Prostate gland (tissue), 2 donors: Measurements from ENCODE around the gene FBXL19.

ENCODE experiments used
- POLR2A ChIP-seq: fragments of 450-650 bp; IDR thresholded peaks from one replicate; pipeline ENCODE4 v1.6.1; 2016; ENCODE audit warnings: antibody characterized with exemption, mild to moderate bottlenecking
- TF ChIP-seq, protein P1 (sequence below), 4 experiments: fragments of 200-600 bp in 2 of 4; fragments of 450-650 bp in 2 of 4; sonication (generic) in 2 of 4; IDR thresholded peaks; 1 replicate in 3 of 4; 2 replicates in 1 of 4; pipeline ENCODE4 v1.5.1; 2016 to 2019; ENCODE audit warnings: antibody characterized with exemption in 4 of 4, mild to moderate bottlenecking in 2 of 4, moderate library complexity in 2 of 4

DNA sequence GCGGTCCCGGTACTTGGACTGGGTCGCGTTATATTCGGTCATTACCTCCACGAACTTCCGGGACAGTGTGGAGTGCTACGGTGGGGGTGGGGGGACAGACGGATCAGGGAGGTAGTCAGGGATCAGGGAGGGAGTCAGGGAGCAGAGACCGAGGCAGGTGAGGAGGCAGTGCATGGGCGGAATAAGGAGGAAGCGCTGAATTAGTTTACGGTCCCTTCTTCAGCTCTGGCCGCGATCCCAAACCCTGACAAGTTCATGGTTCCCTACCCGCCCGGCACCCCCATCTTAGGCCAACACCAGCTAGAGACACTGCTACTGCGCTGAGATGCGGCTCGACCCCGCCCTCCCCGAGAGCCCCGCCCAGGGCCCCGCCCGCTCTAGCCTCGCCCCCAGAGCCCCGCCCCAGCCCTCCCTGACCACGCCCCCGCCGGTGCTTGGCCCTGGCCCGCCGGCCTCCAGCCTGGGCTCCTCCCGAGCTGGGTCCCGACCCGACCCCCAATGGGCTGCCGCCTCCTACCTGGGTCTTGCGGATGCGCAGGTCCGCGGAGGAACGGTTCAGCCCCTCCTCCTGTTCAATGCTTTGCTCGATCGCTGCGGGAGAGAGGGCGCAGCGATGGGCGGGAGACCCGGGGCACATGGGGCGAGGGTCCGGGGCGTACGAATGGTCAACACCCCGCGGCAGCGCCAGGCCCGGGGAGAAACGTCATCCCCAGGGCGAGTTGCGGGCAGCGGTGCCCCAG lies 73.8 kb downstream of the FBXL19 start:
- TF ChIP-seq, protein P1, sequence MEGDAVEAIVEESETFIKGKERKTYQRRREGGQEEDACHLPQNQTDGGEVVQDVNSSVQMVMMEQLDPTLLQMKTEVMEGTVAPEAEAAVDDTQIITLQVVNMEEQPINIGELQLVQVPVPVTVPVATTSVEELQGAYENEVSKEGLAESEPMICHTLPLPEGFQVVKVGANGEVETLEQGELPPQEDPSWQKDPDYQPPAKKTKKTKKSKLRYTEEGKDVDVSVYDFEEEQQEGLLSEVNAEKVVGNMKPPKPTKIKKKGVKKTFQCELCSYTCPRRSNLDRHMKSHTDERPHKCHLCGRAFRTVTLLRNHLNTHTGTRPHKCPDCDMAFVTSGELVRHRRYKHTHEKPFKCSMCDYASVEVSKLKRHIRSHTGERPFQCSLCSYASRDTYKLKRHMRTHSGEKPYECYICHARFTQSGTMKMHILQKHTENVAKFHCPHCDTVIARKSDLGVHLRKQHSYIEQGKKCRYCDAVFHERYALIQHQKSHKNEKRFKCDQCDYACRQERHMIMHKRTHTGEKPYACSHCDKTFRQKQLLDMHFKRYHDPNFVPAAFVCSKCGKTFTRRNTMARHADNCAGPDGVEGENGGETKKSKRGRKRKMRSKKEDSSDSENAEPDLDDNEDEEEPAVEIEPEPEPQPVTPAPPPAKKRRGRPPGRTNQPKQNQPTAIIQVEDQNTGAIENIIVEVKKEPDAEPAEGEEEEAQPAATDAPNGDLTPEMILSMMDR (IDR thresholded peaks at IDR 0.05), result no peak
- no peak for TF ChIP-seq POLR2A
